Measurements from ENCODE around the gene NSA2. TPM values are rescaled to one million over a fixed set of nuclear protein-coding genes. Genes with fewer than 3 reads are reported as not detected.
"Not testable (repeated sequence)": the region's sequence is repeated elsewhere in the genome, so short reads cannot be mapped to it uniquely, and the experiment has no call there.

NSA2 gene
- total and polyA plus RNA-seq, 8 donors = 22.4 to 68.6 (median 33.6) TPM

GRCh38 chr5:74738406-74738805, 28.6 kb upstream of the NSA2 start:
- H3K27me3 ChIP-seq = no peaks in the 10 kb centered on the region
- H3K4me3 ChIP-seq = no peak overlapping the region
- 96% methylated on average over 4 of the region's 4 CpGs for WGBS, 2 donors
- DNase-seq (no peak), ATAC-seq (no peak), FAIRE-seq (no peak)
- intact Hi-C loops (cut with DNase I) = no loop called here
- no peak for TF ChIP-seq CTCF (IDR thresholded peaks at IDR 0.05)
- H3K9me3 ChIP-seq = no peaks in the 10 kb centered on the region
- peaks cover 2 to 21% (median 4%) of the 10 kb centered on the region in 3 donors for H3K36me3 ChIP-seq
- H3K4me1 ChIP-seq = no peaks in the 10 kb centered on the region
- no peak overlapping the region for H3K27ac ChIP-seq

DNA sequence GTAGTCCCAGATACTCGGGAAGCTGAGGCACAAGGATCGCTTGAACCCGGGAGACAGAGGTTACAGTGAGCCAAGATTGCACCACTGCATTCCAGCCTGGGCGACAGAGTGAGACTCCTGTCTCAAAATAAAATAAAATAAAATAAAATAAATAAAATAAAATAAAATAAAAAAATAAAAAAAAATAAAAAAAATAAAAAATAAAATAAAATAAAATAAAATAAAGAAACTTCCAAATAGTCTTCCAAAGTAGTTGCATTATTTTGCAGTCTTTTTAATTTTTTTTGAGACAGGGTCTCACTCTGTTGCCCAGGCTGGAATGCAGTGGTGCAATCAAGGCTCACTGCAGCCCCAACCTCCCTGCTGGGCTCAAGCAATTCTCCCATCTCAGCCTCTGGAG, 18.3 kb upstream of the NSA2 start:
- H3K27me3 ChIP-seq; DNase-seq; H3K9me3 ChIP-seq; ATAC-seq; H3K27ac ChIP-seq; FAIRE-seq; intact Hi-C loops (cut with DNase I); H3K4me1 ChIP-seq; H3K4me3 ChIP-seq: not testable (repeated sequence)
- peaks cover 0 to 40% (median 5%) of the 10 kb centered on the region in 3 donors for H3K36me3 ChIP-seq
- 97 to 98% methylated on average over 4 of the region's 4 CpGs for WGBS, 2 donors

DNA sequence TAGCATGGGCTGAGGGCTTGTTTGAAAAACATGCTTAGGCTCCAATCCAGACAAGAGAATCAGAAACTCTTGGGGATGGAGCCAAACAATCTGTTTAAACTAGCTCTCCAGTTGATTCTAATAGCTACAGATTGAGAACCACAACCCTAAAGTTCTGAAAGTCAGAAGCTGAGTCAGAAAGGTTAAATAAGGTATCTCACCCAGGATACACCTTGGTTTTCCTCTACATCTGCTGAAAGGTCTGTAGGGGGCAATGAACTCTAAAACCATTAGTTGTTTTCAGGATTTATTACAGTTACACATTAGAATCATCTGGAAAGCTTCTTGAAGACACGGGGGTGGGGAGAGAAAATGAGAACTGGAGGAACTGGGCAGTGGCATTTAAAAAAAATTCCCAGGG, 5.8 kb upstream of the NSA2 start:
- TF ChIP-seq CTCF (IDR thresholded peaks at IDR 0.05) = no peak
- H3K27me3 ChIP-seq = no peaks in the 10 kb centered on the region
- H3K4me1 ChIP-seq = peaks cover 5 to 13% (median 9%) of the 10 kb centered on the region in 3 donors
- peaks cover 0 to 10% (median 0%) of the 10 kb centered on the region in 3 donors for H3K36me3 ChIP-seq
- H3K4me3 ChIP-seq = no peak overlapping the region
- no peak overlapping the region for H3K27ac ChIP-seq
- FAIRE-seq (no peak), ATAC-seq (no peak), DNase-seq (no peak)
- H3K9me3 ChIP-seq = no peaks in the 10 kb centered on the region
- 89% methylated on average over 1 of the region's 1 CpG for WGBS, 2 donors
- intact Hi-C loops (cut with DNase I) = no loop called here

DNA sequence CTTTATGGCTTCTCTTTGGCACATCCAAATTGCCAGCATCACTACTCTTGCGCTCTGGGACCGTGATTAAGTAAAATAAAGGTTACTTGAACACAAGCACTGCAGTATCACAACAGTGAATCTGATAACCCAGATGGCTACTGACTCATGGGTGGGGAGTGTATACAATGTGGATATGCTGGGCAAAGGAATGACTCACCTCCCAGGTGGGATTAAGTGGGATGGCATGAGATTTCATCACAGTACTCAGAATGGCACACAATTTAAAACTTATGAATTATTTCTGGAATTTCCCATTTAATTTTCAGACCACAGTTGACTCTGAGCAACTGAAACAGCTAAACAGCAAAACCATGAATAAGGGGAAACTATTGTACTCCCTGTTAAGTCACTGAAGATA, 4.5 kb upstream of the NSA2 start:
- H3K27ac ChIP-seq = no peak overlapping the region
- peaks cover 0 to 5% (median 0%) of the 10 kb centered on the region in 3 donors for H3K36me3 ChIP-seq
- peaks cover 5 to 13% (median 9%) of the 10 kb centered on the region in 3 donors for H3K4me1 ChIP-seq
- TF ChIP-seq CTCF (IDR thresholded peaks at IDR 0.05) = no peak
- intact Hi-C loops (cut with DNase I) = no loop called here
- no peak for ATAC-seq
- FAIRE-seq = no peak
- H3K27me3 ChIP-seq = no peaks in the 10 kb centered on the region
- 90 to 95% methylated on average over 2 of the region's 2 CpGs for WGBS, 2 donors
- no peaks in the 10 kb centered on the region for H3K9me3 ChIP-seq
- no peak overlapping the region for H3K4me3 ChIP-seq
- DNase-seq = no peak

GRCh38 chr5:74763504-74763903, 3.5 kb upstream of the NSA2 start:
- H3K4me3 ChIP-seq = no peak overlapping the region
- peaks cover 0 to 2% (median 0%) of the 10 kb centered on the region in 3 donors for H3K36me3 ChIP-seq
- no peak for DNase-seq
- peaks cover 12 to 20% (median 17%) of the 10 kb centered on the region in 3 donors for H3K4me1 ChIP-seq
- no peaks in the 10 kb centered on the region for H3K9me3 ChIP-seq
- no peak for TF ChIP-seq CTCF (IDR thresholded peaks at IDR 0.05)
- H3K27ac ChIP-seq = no peak overlapping the region
- no peaks in the 10 kb centered on the region for H3K27me3 ChIP-seq
- no peak for ATAC-seq
- intact Hi-C loops (cut with DNase I) = no loop called here
- no peak for FAIRE-seq

Data from pancreas (tissue), 10 donors.